Esophagus squamous epithelium (tissue), 5 donors: ENCODE results near the gene KCTD4. TPM values are rescaled to one million over a fixed set of nuclear protein-coding genes. Genes with fewer than 3 reads are reported as not detected.
A peak's percentile ranks its signal among the peaks of the same experiment; 100 is the strongest.

Experiments used
- DNase-seq: peaks from one replicate; lab custom pipeline; 2025; lab: John Stamatoyannopoulos, UW
- H3K27ac ChIP-seq, 4 donors: fragments of 200-600 bp; sonication (generic); one replicate each; pipeline ENCODE4 v1.5.1; 2016 to 2019; ENCODE audit warnings: mild to moderate bottlenecking in 1 of 4
- H3K27me3 ChIP-seq, 4 donors: fragments of 200-600 bp; sonication (generic); 1 replicate in 3 of 4; 2 replicates in 1 of 4; pipeline versions ENCODE4 v1.5.1 to v1.6.0; 2017 to 2021; ENCODE audit warnings: antibody characterized with exemption in 1 of 4
- H3K36me3 ChIP-seq, 3 donors: fragments of 200-600 bp; sonication (generic); one replicate each; pipeline ENCODE4 v1.5.1; 2016 to 2019
- H3K4me1 ChIP-seq, 3 donors: fragments of 200-600 bp; sonication (generic); one replicate each; pipeline ENCODE4 v1.5.1; 2017 to 2019
- H3K4me3 ChIP-seq, 4 donors: fragments of 200-600 bp; sonication (generic); 1 replicate in 3 of 4; 2 replicates in 1 of 4; pipeline ENCODE4 v1.5.1; 2016 to 2019; ENCODE audit warnings: mild to moderate bottlenecking in 2 of 4, moderate library complexity in 1 of 4
- H3K9me3 ChIP-seq, 3 donors: fragments of 200-600 bp; sonication (generic); one replicate each; pipeline ENCODE4 v1.5.1; 2016 to 2019
- CTCF ChIP-seq, 6 experiments: fragments of 450-650 bp in 4 of 6; fragments of 200-600 bp in 2 of 6; sonication (generic) in 2 of 6; IDR thresholded peaks; one replicate each; pipeline ENCODE4 v1.5.1; 2016 to 2019; ENCODE audit warnings: antibody characterized with exemption in 6 of 6, mild to moderate bottlenecking in 4 of 6, moderate library complexity in 4 of 6
- POLR2A ChIP-seq, 4 donors: fragments of 450-650 bp; IDR thresholded peaks; one replicate each; pipeline ENCODE4 v1.6.1; 2017; ENCODE audit warnings: antibody characterized with exemption in 4 of 4, mild to moderate bottlenecking in 4 of 4, moderate library complexity in 3 of 4
- WGBS, 2 donors: methylation state at CpG; one replicate each; pipeline ENCODE4 v1.1.5; 2018; 5-methylcytosine and 5-hydroxymethylcytosine counted together
- intact Hi-C: fragments of 100-400 bp; cut with DNase I; formaldehyde crosslinking; loops from one replicate; pipeline ENCODE4 v1.15.0; 2022
- total RNA-seq, 4 donors: library from RNA; depleted of rRNA; stranded (reverse); fragments of >200 nt; gene quantifications; one replicate each; pipeline ENCODE4 v1.1.0, GENCODE V29; 2016
- donor health status: DM: yes; HTN: yes; CAD: no.

Gene KCTD4
- total RNA-seq, 4 donors from 2014 or later = not detected

GRCh38 chr13:45224176-45224575 is 23.3 kb upstream of the KCTD4 start:
- H3K4me3 ChIP-seq = no peak overlapping the region
- H3K27me3 ChIP-seq = no peaks in the 10 kb centered on the region
- DNase-seq = no peak
- TF ChIP-seq CTCF (IDR thresholded peaks at IDR 0.05) (no peak), POLR2A (IDR thresholded peaks at IDR 0.05) (no peak)
- H3K9me3 ChIP-seq = no peaks in the 10 kb centered on the region
- intact Hi-C loops = no loop called here
- H3K4me1 ChIP-seq = peaks cover 5 to 15% (median 6%) of the 10 kb centered on the region in 3 donors
- no peaks in the 10 kb centered on the region for H3K36me3 ChIP-seq
- no peak overlapping the region for H3K27ac ChIP-seq

GRCh38 chr13:45222919-45223318 is 22.1 kb upstream of the KCTD4 start:
- TF ChIP-seq POLR2A (IDR thresholded peaks at IDR 0.05) = no peak
- no peak for TF ChIP-seq CTCF (IDR thresholded peaks at IDR 0.05)
- no peaks in the 10 kb centered on the region for H3K9me3 ChIP-seq
- no peaks in the 10 kb centered on the region for H3K36me3 ChIP-seq
- peaks cover 5 to 28% (median 6%) of the 10 kb centered on the region in 3 donors for H3K4me1 ChIP-seq
- H3K27ac ChIP-seq = no peak overlapping the region
- no peak for DNase-seq
- no peak overlapping the region for H3K4me3 ChIP-seq
- no peaks in the 10 kb centered on the region for H3K27me3 ChIP-seq
- WGBS, 2 donors = 100% methylated on average over 1 of the region's 1 CpG
- intact Hi-C loops = no loop called here

- 66 to 89% methylated on average over 3 of the region's 3 CpGs for WGBS, 2 donors
- H3K4me3 ChIP-seq = no peak overlapping the region
- no peaks in the 10 kb centered on the region for H3K27me3 ChIP-seq
- H3K4me1 ChIP-seq = peaks cover 5 to 32% (median 6%) of the 10 kb centered on the region in 3 donors
- H3K27ac ChIP-seq = no peak overlapping the region
- intact Hi-C loops = no loop called here
- DNase-seq = no peak
- no peak for TF ChIP-seq CTCF (IDR thresholded peaks at IDR 0.05)
- no peak for TF ChIP-seq POLR2A (IDR thresholded peaks at IDR 0.05)
- no peaks in the 10 kb centered on the region for H3K9me3 ChIP-seq
- H3K36me3 ChIP-seq = no peaks in the 10 kb centered on the region
Measured at GRCh38 chr13:45222516-45222915, 21.7 kb upstream of the KCTD4 start.

GRCh38 chr13:45220403-45220802 is 19.6 kb upstream of the KCTD4 start:
- Histone ChIP-seq H3K36me3 (no peaks in the 10 kb centered on the region), H3K9me3 (no peaks in the 10 kb centered on the region), H3K27ac (peak overlapping the region in 3 of 4 donors; percentile 19 to 66 (median 33)), H3K27me3 (no peaks in the 10 kb centered on the region), H3K4me3 (no peak overlapping the region), H3K4me1 (peaks cover 5 to 32% (median 6%) of the 10 kb centered on the region in 3 donors)
- no peak for DNase-seq
- intact Hi-C loops = no loop called here
- WGBS, 2 donors = 87 to 93% methylated on average over 4 of the region's 4 CpGs
- TF ChIP-seq POLR2A (IDR thresholded peaks at IDR 0.05) (no peak), CTCF (IDR thresholded peaks at IDR 0.05) (no peak)

- peaks cover 5 to 32% (median 6%) of the 10 kb centered on the region in 3 donors for H3K4me1 ChIP-seq
- no peaks in the 10 kb centered on the region for H3K9me3 ChIP-seq
- no peaks in the 10 kb centered on the region for H3K36me3 ChIP-seq
- no peaks in the 10 kb centered on the region for H3K27me3 ChIP-seq
- H3K27ac ChIP-seq = peak overlapping the region in 3 of 4 donors; percentile 33 to 66 (median 62)
- DNase-seq = no peak
- TF ChIP-seq CTCF (IDR thresholded peaks at IDR 0.05) (no peak), POLR2A (IDR thresholded peaks at IDR 0.05) (no peak)
- intact Hi-C loops = no loop called here
- no peak overlapping the region for H3K4me3 ChIP-seq
- WGBS, 2 donors = 13 to 21% methylated on average over 4 of the region's 4 CpGs
Measured at GRCh38 chr13:45219938-45220375, 19.1 kb upstream of the KCTD4 start.
